ENCODE results near the gene ATP5PD.

- TF ChIP-seq CTCF (IDR thresholded peaks at IDR 0.05) (no peak), POLR2A (IDR thresholded peaks at IDR 0.05) (no peak)
Observed at GRCh38 chr17:75004371-75004770, 42.4 kb downstream of the ATP5PD start.
